ENCODE data around the gene AADACL3.
"Not testable (repeated sequence)": the region's sequence is repeated elsewhere in the genome, so short reads cannot be mapped to it uniquely, and the experiment has no call there.

The AADACL3 gene, protein sequence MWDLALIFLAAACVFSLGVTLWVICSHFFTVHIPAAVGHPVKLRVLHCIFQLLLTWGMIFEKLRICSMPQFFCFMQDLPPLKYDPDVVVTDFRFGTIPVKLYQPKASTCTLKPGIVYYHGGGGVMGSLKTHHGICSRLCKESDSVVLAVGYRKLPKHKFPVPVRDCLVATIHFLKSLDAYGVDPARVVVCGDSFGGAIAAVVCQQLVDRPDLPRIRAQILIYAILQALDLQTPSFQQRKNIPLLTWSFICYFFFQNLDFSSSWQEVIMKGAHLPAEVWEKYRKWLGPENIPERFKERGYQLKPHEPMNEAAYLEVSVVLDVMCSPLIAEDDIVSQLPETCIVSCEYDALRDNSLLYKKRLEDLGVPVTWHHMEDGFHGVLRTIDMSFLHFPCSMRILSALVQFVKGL

DNA sequence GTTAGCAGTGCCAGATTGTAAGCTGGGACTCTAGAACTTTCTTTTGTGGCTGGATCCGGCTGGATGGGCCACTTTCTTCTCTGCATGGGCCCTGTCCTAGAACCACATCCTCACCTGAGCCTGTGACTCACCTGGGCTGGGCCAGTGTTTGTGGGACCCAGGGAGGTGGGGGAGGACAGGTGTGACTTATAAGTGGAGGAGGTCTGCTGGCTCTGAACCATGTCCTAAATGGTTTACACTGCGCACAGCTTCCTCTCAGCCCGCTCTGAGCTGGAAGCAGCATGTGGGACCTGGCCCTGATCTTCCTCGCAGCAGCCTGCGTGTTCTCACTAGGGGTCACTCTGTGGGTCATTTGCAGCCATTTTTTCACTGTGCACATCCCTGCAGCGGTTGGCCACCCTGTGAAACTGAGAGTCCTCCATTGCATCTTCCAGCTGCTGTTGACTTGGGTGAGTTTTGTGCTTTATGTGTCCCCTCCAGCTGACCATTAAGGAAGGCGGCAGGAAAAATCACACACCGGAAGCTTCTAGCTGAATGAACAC, at the start of gene AADACL3:
TSS of gene AADACL3 (plus strand) at position 215 of the 542 bp plus-strand sequence. CDS start at position 282, 67 bp downstream.
- no peak for DNase-seq (ENCODE audit: low spot score)

DNA sequence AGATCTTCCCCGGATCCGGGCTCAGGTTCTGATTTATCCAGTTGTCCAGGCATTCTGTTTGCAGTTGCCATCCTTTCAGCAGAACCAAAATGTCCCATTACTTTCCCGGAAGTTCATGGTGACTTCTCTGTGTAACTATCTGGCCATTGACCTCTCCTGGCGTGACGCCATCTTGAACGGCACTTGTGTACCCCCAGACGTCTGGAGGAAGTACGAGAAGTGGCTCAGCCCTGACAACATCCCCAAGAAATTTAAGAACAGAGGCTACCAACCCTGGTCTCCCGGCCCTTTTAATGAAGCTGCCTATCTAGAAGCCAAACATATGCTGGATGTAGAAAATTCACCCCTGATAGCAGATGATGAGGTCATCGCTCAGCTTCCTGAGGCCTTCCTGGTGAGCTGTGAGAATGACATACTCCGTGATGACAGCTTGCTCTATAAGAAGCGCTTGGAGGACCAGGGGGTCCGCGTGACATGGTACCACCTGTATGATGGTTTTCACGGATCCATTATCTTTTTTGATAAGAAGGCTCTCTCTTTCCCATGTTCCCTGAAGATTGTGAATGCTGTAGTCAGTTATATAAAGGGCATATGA, 49.7 kb upstream of the AADACL3 start:
- DNase-seq (ENCODE audit: low spot score), result peak; percentile 26

DNA sequence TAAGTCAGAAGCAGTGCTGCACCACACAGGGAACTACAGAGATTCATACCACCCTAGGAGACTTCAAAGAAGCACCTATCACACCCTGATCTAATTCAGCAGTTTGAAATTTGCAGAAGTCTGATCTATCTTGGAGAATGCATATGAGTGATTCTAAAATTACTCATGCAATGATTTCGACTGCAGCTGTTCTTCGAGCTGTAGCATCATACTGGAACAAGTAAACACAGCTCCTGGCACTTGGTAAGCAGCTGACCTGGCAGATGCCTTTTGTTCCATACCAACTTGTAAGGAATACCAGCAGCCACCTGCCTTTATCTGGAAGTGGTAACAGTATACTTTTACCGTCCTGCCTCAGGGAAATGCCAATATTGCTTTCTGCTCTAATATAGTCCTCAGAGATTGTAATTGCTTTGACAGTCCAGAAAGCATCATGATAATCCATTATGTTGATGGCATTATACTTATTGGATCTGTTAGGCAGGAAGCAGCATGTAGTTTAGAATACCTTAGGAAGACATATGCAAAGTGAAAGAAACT, 46.3 kb upstream of the AADACL3 start:
- DNase-seq (ENCODE audit: low spot score), result no peak

DNA sequence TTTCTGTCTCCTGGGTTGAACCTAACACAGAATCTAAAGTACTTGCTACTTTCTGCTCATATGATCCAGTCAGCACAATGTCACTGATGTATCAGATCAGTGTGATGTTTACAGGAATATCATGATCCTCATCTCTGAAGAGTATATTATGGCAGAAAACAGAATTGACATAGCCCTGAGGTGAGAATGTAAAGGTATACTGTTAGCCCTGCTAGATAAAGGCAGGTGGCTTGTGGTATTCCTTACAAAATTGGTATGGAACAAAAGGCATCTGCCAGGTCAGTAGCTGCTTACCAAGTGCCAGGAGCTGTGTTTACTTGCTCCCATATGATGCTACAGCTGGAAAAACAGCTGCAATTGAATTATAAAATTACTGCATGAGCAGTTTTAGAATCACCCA, 41.6 kb upstream of the AADACL3 start:
- no peak for DNase-seq (ENCODE audit: low spot score)

DNA sequence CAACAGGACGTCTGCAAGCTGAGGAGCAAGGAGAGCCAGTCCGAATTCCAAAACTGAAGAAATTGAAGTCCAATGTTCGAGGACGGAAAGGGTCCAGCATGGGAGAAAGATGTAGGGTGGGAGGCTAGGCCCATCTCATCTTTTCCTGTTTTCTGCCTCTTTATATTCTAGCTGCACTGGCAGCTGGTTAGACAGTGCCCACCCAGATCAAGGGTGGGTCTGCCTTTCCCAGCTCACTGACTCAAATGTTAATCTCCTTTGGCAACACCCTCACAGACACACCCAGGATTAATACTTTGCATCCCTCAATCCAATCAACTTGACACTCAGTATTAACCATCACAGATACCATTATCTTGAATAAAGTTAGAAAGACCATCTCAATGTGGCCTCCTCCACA, 39.8 kb upstream of the AADACL3 start:
- not testable (repeated sequence) for DNase-seq (ENCODE audit: low spot score)

DNA sequence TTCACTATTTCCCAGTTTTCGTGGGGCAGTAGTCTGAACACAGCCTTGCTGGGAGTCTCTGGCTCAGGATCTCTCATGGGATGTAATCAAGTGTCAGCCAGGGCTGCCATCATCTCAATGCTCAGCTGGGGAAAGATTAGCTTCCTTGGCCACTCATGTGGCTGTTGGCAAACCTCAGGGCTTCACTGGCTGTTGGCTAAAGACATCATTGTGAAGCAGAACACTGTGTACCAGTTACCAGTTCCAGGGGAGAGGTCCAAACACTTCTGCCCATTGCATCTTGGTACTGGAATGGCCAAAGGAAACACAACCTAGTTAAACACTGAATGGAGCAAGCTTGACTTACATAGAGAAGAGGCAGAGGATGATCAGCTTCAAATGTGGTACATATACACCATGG, 38.3 kb upstream of the AADACL3 start:
- no peak for DNase-seq (ENCODE audit: low spot score)

DNA sequence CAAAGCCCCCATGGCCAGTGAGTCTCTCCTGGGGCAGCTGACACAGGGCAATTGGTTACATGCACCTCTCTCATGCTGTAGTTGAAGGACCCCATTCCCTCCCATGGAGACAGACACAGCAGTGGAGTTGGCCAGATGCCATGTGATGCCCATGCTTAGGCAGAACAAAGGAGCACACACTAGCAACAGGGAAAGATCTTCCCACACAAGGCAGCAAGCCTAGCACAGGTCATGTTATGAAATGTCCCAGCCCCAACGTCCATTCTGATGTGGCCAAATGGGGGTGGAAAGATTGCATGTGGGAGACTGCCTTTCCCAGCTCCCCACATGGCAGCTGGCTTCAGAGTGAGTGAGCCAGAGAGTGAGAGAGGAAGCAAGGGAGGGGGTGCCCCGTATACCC, 37.6 kb upstream of the AADACL3 start:
- DNase-seq (ENCODE audit: low spot score), result no peak

DNA sequence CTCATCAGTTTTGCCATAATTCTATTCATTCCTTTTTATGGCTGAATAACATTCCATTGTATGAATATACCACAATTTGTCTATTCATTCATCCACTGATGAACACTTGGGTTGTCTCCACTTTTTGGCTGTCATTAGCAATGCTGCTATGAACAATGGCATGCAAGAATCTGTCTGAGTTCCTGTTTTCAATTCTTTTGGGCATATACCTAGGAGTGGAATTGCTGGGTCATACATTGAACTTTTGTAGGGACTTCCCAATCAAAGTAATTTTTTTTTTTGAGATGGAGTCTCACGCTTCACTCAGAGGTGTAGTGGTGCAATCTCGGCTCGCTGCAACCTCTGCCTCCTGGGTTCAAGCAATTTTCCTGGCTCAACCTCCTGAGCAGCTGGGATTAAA, 37.1 kb upstream of the AADACL3 start:
- no peak for DNase-seq (ENCODE audit: low spot score)

DNA sequence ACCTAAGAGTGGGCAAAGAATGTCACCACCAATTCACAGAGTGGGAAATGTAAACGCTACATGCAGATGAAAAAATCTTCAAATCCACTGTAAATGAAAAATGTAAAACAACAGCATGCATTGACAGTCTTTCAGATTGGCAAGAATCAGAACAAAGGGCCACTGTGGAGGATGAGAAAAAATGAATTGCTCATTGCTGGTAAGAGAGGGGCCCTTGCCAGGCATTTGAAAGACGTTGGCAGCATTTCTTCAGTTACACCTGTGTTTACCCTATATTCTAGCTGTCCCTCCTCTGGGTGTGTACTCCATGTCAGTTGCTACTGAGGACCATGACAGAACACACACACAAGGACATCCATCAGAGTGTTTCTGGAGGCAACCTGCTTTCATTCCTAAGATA, 25.8 kb upstream of the AADACL3 start:
- DNase-seq (ENCODE audit: low spot score), result no peak

DNA sequence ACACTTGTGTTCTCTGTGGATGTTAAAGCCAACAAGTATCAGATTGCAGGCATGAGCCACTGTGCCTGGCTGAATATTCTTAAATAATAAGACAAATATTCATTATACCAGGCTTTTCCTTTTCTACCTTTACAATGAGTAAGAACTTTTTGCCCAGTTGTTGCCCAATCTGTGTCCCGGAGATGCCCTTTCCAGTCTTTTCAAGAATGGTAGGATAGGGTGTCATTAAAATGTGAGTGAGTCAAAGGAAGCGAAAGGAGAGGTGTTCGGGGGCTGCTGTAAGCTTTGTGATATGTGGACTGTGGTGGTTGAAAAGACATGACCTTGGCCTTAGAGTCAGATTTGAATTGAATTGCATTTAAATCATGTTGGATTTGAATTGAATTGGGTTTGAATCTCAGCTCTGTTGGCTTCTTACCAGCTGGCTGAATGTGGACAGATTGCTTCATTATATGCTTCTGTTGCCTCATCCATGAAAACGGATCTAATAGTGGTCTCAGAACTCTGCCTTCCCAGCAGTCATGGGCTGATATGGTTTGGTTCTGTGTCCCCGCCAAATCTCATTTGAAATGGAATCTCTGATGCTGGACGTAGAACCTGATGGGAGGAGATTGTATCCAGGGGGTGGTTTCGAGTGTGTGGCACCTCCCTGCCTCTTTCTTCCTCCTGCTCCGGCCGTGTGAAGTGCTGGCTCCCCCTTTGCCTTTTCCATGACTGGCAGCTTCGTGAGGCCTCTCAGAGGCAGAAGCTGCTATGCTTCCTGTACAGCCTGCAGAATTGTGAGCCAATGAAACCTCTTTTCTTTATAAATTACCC, 22.7 kb upstream of the AADACL3 start:
- DNase-seq (ENCODE audit: low spot score), result no peak

DNA sequence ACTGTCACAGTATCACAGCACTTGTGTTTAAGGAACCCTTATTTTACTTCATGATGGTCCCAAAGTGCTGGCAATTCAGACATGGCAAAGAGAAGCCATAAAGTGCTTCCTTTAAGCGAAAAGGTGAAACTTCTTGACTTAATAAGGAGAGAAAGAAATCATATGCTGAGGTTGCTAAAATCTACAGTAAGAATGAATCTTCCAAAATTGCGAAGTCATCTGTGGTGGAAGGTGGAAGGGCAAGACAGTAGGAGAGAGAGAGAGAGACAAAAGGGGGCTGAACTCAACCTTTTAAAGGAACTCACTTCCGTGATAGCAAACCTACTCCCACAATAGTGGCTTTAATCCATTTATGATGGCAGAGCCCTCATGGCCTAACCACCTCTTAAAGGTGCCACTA, 19.3 kb upstream of the AADACL3 start:
- no peak for DNase-seq (ENCODE audit: low spot score)

DNA sequence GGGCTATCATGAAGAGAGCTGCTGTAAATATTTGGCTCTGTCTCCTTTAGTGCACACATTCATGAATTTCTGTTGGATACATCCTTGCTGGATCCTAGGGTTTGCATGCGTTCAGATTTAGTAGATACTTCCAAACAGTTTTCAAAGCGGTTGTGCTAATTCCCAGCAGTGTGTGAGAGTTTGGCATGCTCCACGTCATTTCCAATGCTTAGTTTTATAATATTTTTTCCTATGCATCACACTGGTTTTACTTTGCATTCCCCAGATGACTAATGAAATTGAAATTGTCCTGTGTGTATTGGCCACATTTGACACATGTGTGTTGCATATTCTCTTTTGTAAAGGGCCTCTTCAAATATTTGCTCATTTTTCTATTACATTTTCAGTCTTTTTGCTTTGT, 18.5 kb upstream of the AADACL3 start:
- DNase-seq (ENCODE audit: low spot score), result no peak

DNA sequence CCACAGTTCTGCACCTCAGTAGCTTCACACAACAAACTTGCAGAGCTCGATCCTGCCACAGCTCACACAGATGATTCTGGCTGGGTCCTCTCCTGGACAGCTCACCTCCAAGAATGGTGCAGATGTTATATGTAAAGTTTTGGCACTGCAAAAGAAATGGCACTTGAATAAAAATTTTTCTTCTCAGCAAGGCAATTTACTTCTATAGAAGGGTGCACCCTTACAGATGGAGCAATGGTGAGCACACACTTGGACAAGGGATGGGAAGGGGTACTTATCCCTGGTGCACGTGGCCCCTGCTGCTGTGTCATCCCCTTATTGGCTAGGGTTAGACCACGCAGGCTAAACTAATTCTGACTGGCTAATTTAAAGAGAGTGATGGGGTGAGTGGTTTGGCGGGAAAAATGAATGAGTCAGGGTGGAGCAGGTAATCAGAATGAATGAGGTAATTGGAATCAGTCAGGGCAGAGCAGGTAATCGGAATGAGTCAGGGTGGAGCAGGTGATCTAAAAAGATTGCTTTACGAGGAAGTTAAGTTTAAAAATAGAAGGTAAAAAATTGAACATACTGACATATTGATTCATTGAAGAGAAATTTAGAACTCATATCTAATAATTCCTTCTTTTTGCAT, 12.0 kb upstream of the AADACL3 start:
- no peak for DNase-seq (ENCODE audit: low spot score)

DNA sequence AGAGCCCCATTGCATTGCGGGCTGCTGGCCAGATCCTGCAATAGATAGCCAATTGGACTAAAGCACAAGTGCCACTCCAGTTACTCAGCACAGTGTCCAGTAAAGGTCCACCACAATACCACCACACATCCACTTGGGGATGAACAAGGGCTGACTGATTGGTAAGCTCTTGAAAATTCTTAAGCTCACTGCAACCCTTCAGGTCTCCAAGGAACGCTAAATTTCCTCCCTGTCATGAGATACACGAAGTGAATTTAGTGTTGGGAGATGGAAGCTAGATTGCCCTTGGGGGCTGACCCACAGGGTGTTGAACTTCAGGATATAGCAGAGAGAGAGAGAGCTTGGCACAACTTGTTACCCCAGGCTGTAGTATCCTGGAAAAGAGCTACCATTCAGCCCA, 9.8 kb upstream of the AADACL3 start:
- DNase-seq (ENCODE audit: low spot score), result no peak

DNA sequence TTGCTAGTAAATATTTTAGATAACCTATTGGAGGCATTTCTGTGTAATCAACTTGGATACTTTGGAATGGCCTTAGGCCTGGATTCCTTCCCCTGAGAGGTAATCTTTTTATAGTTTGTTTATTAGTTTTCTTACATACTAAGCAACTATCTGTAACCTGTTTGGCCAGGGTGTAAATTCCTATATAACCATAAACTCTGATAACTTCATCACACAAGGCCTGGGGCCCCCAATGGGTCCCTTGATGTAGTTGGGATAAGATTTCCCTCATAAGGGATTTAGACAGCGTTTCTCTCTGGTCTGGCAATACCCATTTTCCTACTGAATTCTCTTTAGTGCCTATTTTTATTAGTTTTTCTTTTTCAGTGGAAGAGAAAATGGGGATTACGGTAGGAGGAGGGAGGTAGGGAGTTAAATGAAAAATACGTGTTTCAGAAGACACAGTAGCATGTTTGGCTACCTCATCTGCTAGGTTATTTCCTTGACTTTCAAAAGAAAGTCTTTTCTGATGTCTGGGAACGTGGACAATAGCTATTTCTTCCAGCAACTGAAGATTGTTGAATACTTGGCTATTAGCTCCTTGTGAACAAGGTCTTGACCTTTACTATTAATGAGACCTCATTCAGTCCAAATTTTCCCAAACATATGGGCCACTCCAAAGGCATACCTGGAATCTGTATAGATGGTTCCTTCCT, 7.4 kb upstream of the AADACL3 start:
- DNase-seq (ENCODE audit: low spot score), result no peak

DNA sequence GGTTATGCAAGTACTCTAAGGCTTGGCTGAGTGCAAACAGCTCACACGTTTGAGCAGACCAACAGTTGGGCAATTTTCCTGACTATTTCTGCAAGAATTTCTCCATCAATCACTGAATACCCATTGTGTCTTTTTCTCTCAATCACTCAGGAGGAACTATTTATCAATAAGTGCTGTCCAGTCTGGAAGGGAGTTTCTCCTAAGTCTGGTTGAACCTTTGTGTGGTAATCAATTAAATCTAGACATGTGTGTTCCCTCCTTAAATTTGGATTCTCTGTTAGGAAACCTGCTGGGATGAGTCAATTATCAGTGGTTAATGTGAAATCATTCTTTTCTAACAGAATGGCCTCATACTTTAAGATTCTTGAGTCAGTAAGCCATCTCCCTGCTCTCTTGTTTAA, 6.8 kb upstream of the AADACL3 start:
- DNase-seq (ENCODE audit: low spot score), result no peak

DNA sequence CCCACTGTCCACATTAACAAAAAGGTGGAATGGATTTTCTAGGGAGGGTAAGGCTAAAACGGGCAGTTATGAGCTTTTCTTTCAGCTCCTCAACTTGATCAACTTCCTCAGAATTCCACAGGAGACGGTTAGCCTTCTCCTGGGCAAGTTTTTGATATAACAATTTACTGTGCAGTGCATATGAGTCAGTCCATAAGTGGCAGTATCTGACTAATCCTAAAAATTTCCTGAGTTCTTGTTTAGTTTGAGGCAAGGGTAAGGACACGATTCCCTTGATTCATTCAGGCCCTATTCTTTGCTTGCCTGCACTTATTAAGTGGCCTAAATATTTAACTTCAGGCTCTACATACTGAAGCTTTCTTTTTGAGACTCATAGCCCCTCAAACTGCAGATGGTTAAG, 6.2 kb upstream of the AADACL3 start:
- DNase-seq (ENCODE audit: low spot score), result no peak

DNA sequence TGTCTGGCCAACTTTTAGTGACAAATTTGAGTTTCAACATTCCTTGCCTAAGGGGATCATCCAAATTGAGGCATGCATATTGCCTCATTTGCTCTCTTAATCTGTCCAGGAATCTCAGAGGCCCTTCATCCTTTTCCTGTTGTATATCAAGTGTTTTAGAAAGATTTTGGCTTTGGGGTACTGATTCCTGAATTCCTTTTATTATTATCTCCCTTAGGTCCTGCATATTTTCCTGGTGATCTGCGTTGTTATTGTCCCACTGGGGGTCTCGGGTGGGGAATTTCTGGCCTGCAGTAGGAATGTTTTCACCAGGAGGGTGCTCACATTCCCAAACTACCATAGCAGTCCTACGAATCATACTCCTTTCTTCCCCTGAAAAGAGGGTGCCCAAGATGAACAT, 4.4 kb upstream of the AADACL3 start:
- DNase-seq (ENCODE audit: low spot score), result no peak

DNA sequence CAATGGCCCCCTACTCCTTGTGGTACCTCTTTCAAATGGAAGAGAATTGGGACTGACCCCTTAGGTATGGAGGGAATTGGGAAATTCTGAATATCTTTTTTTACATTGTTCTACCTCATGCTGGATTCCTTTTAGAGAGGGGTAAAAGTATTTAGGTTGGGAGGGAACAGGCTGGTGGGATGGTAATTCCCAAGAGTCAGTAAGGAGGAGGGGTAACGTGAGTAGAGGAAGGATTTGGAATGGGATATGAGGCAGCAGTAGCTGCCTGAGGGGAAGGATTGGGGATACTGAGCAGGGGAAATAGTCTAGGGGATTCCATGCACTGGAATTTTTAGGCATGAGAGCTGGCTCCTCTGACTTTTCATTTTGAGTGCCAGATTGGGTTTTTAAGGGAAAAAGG, 3.8 kb upstream of the AADACL3 start:
- no peak for DNase-seq (ENCODE audit: low spot score)

DNA sequence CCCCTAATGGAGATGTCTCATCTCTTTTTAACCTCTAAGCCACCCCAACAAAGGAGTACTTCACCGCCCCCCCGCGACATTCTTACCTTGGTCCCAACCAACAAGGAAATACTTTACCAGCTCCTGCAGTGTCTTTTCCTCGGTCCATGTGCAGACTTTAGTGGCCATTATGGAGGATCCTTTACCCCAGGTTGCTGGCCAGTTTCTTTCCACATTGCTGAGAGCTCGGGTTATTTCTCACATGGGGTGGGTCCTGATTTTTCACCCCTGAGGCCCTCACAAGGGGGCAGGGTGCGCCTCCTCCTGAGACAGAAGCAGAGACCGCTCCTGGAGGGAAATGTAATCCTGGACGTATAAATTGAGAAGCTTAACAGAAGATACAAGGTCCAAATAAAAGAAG, 3.0 kb upstream of the AADACL3 start:
- no peak for DNase-seq (ENCODE audit: low spot score)

DNA sequence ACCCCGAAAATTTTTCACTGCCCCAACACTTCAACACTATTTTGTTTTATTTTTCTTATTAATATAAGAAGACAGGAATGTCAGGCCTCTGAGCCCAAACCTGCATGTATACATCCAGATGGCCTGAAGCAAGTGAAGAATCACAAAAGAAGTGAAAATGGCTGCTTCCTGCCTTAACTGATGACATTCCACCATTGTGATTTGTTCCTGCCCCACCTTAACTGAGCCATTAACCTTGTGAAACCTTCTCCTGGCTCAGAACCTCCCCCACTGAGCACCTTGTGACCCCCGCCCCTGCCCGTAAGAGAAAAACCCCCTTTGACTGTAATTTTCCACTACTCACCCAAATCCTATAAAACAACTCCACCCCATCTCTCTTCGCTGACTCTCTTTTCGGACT, 2.3 kb upstream of the AADACL3 start:
- DNase-seq (ENCODE audit: low spot score), result not testable (repeated sequence)

All from kidney capillary endothelial cell (primary cell).